IPS-18a (cell line): ENCODE results near the gene OR1S2.

Experiments
- H3K27ac ChIP-seq: one replicate; pipeline ENCODE4 v1.5.1; 2013; ENCODE audit warnings: low read length
- H3K27me3 ChIP-seq: one replicate; pipeline ENCODE4 v1.6.1; 2013; ENCODE audit warnings: mild to moderate bottlenecking, low read length; ENCODE audit not compliant: control insufficient read depth, insufficient read depth
- H3K36me3 ChIP-seq: one replicate; pipeline ENCODE4 v1.6.1; 2013; ENCODE audit warnings: low read depth, low read length; ENCODE audit not compliant: control insufficient read depth
- H3K4me1 ChIP-seq: one replicate; pipeline ENCODE4 v1.6.1; 2013; ENCODE audit warnings: low read depth, low read length; ENCODE audit not compliant: control insufficient read depth
- H3K4me3 ChIP-seq: one replicate; pipeline ENCODE4 v1.5.1; 2013; ENCODE audit warnings: low read length
- H3K9ac ChIP-seq: one replicate; pipeline ENCODE4 v1.6.1; 2013; ENCODE audit warnings: mild to moderate bottlenecking, low read length, moderate library complexity
- H3K9me3 ChIP-seq: one replicate; pipeline ENCODE4 v1.6.1; 2013; ENCODE audit warnings: low read depth, low read length; ENCODE audit not compliant: control insufficient read depth

Gene OR1S2

GRCh38 chr11:58179648-58180047 lies 24.3 kb downstream of the OR1S2 start:
- no peak overlapping the region for H3K27ac ChIP-seq
- no peaks in the 10 kb centered on the region for H3K36me3 ChIP-seq
- no peaks in the 10 kb centered on the region for H3K9me3 ChIP-seq
- H3K9ac ChIP-seq: no peak overlapping the region
- peaks cover 5% of the 10 kb centered on the region for H3K4me1 ChIP-seq
- H3K4me3 ChIP-seq: no peak overlapping the region
- H3K27me3 ChIP-seq: no peaks in the 10 kb centered on the region

GRCh38 chr11:58178444-58178843 lies 25.5 kb downstream of the OR1S2 start:
- no peaks in the 10 kb centered on the region for H3K36me3 ChIP-seq
- no peak overlapping the region for H3K4me3 ChIP-seq
- H3K4me1 ChIP-seq: peaks cover 5% of the 10 kb centered on the region
- H3K27me3 ChIP-seq: no peaks in the 10 kb centered on the region
- H3K9me3 ChIP-seq: no peaks in the 10 kb centered on the region
- H3K9ac ChIP-seq: no peak overlapping the region
- no peak overlapping the region for H3K27ac ChIP-seq

- Histone ChIP-seq H3K4me1 (peaks cover 5% of the 10 kb centered on the region), H3K27ac (no peak overlapping the region), H3K4me3 (no peak overlapping the region), H3K27me3 (no peaks in the 10 kb centered on the region), H3K9me3 (no peaks in the 10 kb centered on the region), H3K9ac (no peak overlapping the region), H3K36me3 (no peaks in the 10 kb centered on the region)
These were observed 26.4 kb downstream of the OR1S2 start for GRCh38 chr11:58177409-58178054.

- Histone ChIP-seq H3K9me3 (no peaks in the 10 kb centered on the region), H3K4me1 (no peaks in the 10 kb centered on the region), H3K27me3 (no peaks in the 10 kb centered on the region), H3K36me3 (no peaks in the 10 kb centered on the region), H3K4me3 (no peak overlapping the region), H3K9ac (no peak overlapping the region), H3K27ac (no peak overlapping the region)
These were observed 38.3 kb downstream of the OR1S2 start for GRCh38 chr11:58165504-58166106.

GRCh38 chr11:58164990-58165389 lies 39.0 kb downstream of the OR1S2 start:
- Histone ChIP-seq H3K9ac (no peak overlapping the region), H3K4me1 (no peaks in the 10 kb centered on the region), H3K27me3 (no peaks in the 10 kb centered on the region), H3K9me3 (no peaks in the 10 kb centered on the region), H3K27ac (no peak overlapping the region), H3K4me3 (no peak overlapping the region), H3K36me3 (no peaks in the 10 kb centered on the region)

GRCh38 chr11:58164389-58164788 lies 39.6 kb downstream of the OR1S2 start:
- Histone ChIP-seq H3K9ac (no peak overlapping the region), H3K4me1 (no peaks in the 10 kb centered on the region), H3K27me3 (no peaks in the 10 kb centered on the region), H3K9me3 (no peaks in the 10 kb centered on the region), H3K4me3 (no peak overlapping the region), H3K27ac (no peak overlapping the region), H3K36me3 (no peaks in the 10 kb centered on the region)
